ENCODE measurements around the gene MAD1L1.

DNA sequence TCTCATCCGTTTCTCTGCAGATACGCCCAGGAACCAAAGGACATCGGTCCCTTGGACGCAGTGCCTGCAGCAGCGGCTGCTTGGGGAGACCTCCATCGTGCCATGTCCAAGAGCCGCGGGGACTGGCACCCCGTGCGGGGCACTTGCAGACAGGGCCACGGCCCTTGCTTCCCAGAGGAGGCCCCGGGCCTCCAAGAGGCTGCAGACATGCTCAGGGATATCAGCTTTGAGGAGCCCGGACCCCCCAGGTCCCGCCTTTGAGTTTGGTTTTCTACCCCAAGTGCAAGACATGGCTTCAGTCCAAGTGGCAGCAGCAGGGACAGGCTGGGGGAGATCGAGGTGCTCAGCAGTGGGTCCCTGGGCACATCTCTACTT is 283.1 kb downstream of the MAD1L1 start:
- no peak for TF ChIP-seq EZH2 (IDR thresholded peaks at IDR 0.05; ENCODE audit: borderline replicate concordance, low read depth, low read length, severe bottlenecking)
- TF ChIP-seq, protein P1, sequence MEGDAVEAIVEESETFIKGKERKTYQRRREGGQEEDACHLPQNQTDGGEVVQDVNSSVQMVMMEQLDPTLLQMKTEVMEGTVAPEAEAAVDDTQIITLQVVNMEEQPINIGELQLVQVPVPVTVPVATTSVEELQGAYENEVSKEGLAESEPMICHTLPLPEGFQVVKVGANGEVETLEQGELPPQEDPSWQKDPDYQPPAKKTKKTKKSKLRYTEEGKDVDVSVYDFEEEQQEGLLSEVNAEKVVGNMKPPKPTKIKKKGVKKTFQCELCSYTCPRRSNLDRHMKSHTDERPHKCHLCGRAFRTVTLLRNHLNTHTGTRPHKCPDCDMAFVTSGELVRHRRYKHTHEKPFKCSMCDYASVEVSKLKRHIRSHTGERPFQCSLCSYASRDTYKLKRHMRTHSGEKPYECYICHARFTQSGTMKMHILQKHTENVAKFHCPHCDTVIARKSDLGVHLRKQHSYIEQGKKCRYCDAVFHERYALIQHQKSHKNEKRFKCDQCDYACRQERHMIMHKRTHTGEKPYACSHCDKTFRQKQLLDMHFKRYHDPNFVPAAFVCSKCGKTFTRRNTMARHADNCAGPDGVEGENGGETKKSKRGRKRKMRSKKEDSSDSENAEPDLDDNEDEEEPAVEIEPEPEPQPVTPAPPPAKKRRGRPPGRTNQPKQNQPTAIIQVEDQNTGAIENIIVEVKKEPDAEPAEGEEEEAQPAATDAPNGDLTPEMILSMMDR (IDR thresholded peaks at IDR 0.05; ENCODE audit: borderline replicate concordance, extremely low read depth, low read length, poor library complexity, severe bottlenecking): no peak

All from DND-41 (cell line).